ENCODE data around the gene STRN3. TPM values are rescaled to one million over a fixed set of nuclear protein-coding genes. Genes with fewer than 3 reads are reported as not detected.

Gene STRN3
- total and polyA plus RNA-seq, 2 of the 4 experiments (the other 2 are of a cell fraction), result 10.8 to 78.7 TPM

DNA sequence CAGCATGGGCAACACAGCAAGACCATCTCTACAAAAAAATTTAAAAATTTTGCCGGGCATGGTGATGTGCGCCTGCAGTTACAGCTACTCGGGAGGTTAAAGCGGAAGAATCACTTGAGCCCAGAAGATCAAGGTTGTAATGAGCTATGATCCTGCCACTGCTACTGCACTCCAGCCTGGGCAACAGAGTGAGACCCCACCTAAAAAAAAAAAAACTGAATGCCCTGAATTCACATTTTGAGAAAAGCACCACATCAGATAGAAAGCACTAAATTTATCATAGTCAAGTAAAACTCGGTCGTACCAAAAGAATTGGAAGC lies 24.9 kb downstream of the STRN3 start:
- in situ Hi-C loops (cut with MboI; ENCODE audit: low sequenced_read_pairs), result no loop called here
- Histone ChIP-seq H3K4me1 (ENCODE audit: control insufficient read depth, insufficient read depth, low read length) (0 out of 2 replicates have a peak, but pooled peaks cover 3% of the 10 kb centered on the region), H3K23ac (ENCODE audit: low read depth, low read length) (peak overlapping the region; percentile 11; the same call in 1 of the 2 replicates), H3K14ac (replicated peaks; ENCODE audit: low read depth, low read length) (no peak overlapping the region), H2BK15ac (ENCODE audit: low read depth, low read length) (no peak overlapping the region), H4K20me1 (ENCODE audit: insufficient read depth, low read length) (peaks cover 71% of the 10 kb centered on the region), H3K9ac (ENCODE audit: low read depth, low read length) (no peak overlapping the region), H3K9me3 (ENCODE audit: control insufficient read depth, insufficient read depth, low read length) (peaks cover 6% of the 10 kb centered on the region), H4K91ac (ENCODE audit: insufficient read depth, low read depth, low read length) (no peak overlapping the region), H3K56ac (ENCODE audit: extremely low read depth, insufficient read depth, low read length) (no peak overlapping the region), H4K8ac (ENCODE audit: low read depth in 2 of 2, low read length in 2 of 2) (no peak overlapping the region), H2BK5ac (ENCODE audit: low read depth, low read length, poor library complexity, severe bottlenecking) (no peak overlapping the region), H3K9me1 (ENCODE audit: insufficient read depth, low read length) (peaks cover 3% of the 10 kb centered on the region; the same call in 1 of the 2 replicates), H3K4me2 (ENCODE audit: low read depth, low read length) (no peak overlapping the region), H2BK120ac (ENCODE audit: low read depth, low read length) (no peak overlapping the region), H2AK9ac (replicated peaks; ENCODE audit: low read depth, low read length, poor library complexity) (no peak overlapping the region), H3K18ac (ENCODE audit: low read depth, low read length) (no peak overlapping the region), H4K5ac (ENCODE audit: low read depth, low read length) (no peak overlapping the region), H3K36me3 (ENCODE audit: control insufficient read depth, insufficient read depth, low read length) (peaks cover 16% of the 10 kb centered on the region), H3K27me3 (ENCODE audit: control insufficient read depth, insufficient read depth, low read length) (no peaks in the 10 kb centered on the region), H2AK5ac (ENCODE audit: low read depth, low read length) (no peak overlapping the region), H3K4ac (ENCODE audit: low read depth, low read length) (no peak overlapping the region), H3K4me3 (ENCODE audit: insufficient read depth, low read depth, low read length) (no peak overlapping the region), H3K27ac (ENCODE audit: insufficient read depth, low read length) (no peak overlapping the region), H2BK20ac (ENCODE audit: low read depth, low read length) (no peak overlapping the region), H2AFZ (replicated peaks; ENCODE audit: low read length, poor library complexity) (no peak overlapping the region), H3K79me1 (ENCODE audit: low read depth in 1 of 2, low read length in 2 of 2) (peaks cover 30 to 77% of the 10 kb centered on the region in 2 experiments; a peak in 3 of 4 replicates)
- ChIA-PET CTCF (no interaction called here), POLR2A (ENCODE audit: unreplicated experiment) (no interaction called here)
- WGBS, 2 experiments (ENCODE audit: extremely low coverage in 2 of 2, insufficient read length in 1 of 2), result 95% methylated on average over 4 of the region's 6 CpGs; no CpG with 5 or more reads in 1 of the 2 experiments
- TF ChIP-seq RFX5 (IDR thresholded peaks at IDR 0.05; ENCODE audit: low read depth, low read length), result no peak
- no peak for TF ChIP-seq FOS (IDR thresholded peaks at IDR 0.05; ENCODE audit: low read depth, low read length)
- no peak for TF ChIP-seq CEBPB (IDR thresholded peaks at IDR 0.05; ENCODE audit: low read depth, low read length)
- no peak for TF ChIP-seq POLR2A (IDR thresholded peaks at IDR 0.05; ENCODE audit: low read depth, low read length)
- TF ChIP-seq, protein P1, sequence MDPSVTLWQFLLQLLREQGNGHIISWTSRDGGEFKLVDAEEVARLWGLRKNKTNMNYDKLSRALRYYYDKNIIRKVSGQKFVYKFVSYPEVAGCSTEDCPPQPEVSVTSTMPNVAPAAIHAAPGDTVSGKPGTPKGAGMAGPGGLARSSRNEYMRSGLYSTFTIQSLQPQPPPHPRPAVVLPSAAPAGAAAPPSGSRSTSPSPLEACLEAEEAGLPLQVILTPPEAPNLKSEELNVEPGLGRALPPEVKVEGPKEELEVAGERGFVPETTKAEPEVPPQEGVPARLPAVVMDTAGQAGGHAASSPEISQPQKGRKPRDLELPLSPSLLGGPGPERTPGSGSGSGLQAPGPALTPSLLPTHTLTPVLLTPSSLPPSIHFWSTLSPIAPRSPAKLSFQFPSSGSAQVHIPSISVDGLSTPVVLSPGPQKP (IDR thresholded peaks at IDR 0.05; ENCODE audit: borderline replicate concordance, low read depth, low read length), result no peak
- TF ChIP-seq RCOR1 (IDR thresholded peaks at IDR 0.05; ENCODE audit: insufficient replicate concordance, low read length), result no peak
- TF ChIP-seq, protein P2, sequence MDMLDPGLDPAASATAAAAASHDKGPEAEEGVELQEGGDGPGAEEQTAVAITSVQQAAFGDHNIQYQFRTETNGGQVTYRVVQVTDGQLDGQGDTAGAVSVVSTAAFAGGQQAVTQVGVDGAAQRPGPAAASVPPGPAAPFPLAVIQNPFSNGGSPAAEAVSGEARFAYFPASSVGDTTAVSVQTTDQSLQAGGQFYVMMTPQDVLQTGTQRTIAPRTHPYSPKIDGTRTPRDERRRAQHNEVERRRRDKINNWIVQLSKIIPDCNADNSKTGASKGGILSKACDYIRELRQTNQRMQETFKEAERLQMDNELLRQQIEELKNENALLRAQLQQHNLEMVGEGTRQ (IDR thresholded peaks at IDR 0.05; ENCODE audit: low read depth, low read length), result no peak
- TF ChIP-seq MAZ (IDR thresholded peaks at IDR 0.05; ENCODE audit: borderline replicate concordance, low read depth, low read length), result no peak
- no peak for TF ChIP-seq MXI1 (IDR thresholded peaks at IDR 0.05; ENCODE audit: borderline replicate concordance, low read depth, low read length)
- no peak for TF ChIP-seq NFE2L2 (IDR thresholded peaks at IDR 0.05; ENCODE audit: low read depth, low read length)
- no peak for TF ChIP-seq BHLHE40 (IDR thresholded peaks at IDR 0.05; ENCODE audit: low read depth, low read length)
- no peak for TF ChIP-seq SMC3 (IDR thresholded peaks at IDR 0.05; ENCODE audit: low read depth, low read length)
- TF ChIP-seq CHD1 (IDR thresholded peaks at IDR 0.05; ENCODE audit: low read depth, low read length), result no peak
- TF ChIP-seq, protein P3, sequence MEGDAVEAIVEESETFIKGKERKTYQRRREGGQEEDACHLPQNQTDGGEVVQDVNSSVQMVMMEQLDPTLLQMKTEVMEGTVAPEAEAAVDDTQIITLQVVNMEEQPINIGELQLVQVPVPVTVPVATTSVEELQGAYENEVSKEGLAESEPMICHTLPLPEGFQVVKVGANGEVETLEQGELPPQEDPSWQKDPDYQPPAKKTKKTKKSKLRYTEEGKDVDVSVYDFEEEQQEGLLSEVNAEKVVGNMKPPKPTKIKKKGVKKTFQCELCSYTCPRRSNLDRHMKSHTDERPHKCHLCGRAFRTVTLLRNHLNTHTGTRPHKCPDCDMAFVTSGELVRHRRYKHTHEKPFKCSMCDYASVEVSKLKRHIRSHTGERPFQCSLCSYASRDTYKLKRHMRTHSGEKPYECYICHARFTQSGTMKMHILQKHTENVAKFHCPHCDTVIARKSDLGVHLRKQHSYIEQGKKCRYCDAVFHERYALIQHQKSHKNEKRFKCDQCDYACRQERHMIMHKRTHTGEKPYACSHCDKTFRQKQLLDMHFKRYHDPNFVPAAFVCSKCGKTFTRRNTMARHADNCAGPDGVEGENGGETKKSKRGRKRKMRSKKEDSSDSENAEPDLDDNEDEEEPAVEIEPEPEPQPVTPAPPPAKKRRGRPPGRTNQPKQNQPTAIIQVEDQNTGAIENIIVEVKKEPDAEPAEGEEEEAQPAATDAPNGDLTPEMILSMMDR (conservative IDR thresholded peaks at IDR 0.05; ENCODE audit: low read depth, low read length), result no peak
- ATAC-seq (ENCODE audit: low read depth), result no peak
- no TSS peak for BruUV-seq (replicated peaks)
- dilution Hi-C loops (cut with HindIII; ENCODE audit: low sequenced_read_pairs, unreplicated experiment), result no loop called here
- DNase-seq, result no peak
- intact Hi-C loops (cut with micrococcal nuclease), result no loop called here

All from IMR-90 (cell line).